22Rv1 (cell line): Measurements from ENCODE around the gene TEX13D.

Experiments used
- CTCF ChIP-seq: fragments of 450-650 bp; IDR thresholded peaks from 2 replicates; pipeline ENCODE4 v1.5.1; 2017; ENCODE audit warnings: mild to moderate bottlenecking
- ZFX ChIP-seq: fragments of 450-650 bp; IDR thresholded peaks from 2 replicates; pipeline ENCODE4 v1.6.1; 2017; ENCODE audit warnings: antibody characterized with exemption, borderline replicate concordance

GRCh38 chrX:124354648-124355047, 22.2 kb downstream of the TEX13D start:
- TF ChIP-seq CTCF (no peak), ZFX (no peak)
